Bronchial epithelial cell (primary cell): ENCODE results near the gene CANT1. TPM values are rescaled to one million over a fixed set of nuclear protein-coding genes. Genes with fewer than 3 reads are reported as not detected.

ENCODE experiments used
- DNase-seq: peaks from one replicate; pipeline ENCODE4 v3.0.0-alpha.2; 2010; ENCODE audit warnings: low read depth
- FAIRE-seq: peaks from 2 replicates; lab custom pipeline; 2011; peaks lifted over from hg19 to GRCh38; lab: Jason Lieb, UNC
- H3K27me3 ChIP-seq: 2 replicates; pipeline ENCODE4 v1.5.1; 2011; ENCODE audit warnings: low read length; ENCODE audit not compliant: control insufficient read depth, insufficient read depth
- H3K36me3 ChIP-seq: 2 replicates; pipeline ENCODE4 v1.5.1; 2011; ENCODE audit warnings: low read length; ENCODE audit not compliant: control insufficient read depth, insufficient read depth
- H3K4me3 ChIP-seq: 2 replicates; pipeline ENCODE4 v1.5.1; 2011; ENCODE audit warnings: mild to moderate bottlenecking, low read depth, low read length, control low read depth
- CTCF ChIP-seq: IDR thresholded peaks from 2 replicates; pipeline ENCODE4 v1.5.1; 2011; ENCODE audit warnings: mild to moderate bottlenecking, moderate library complexity, low read length, control low read depth, inconsistent platforms; ENCODE audit not compliant: insufficient read depth, severe bottlenecking
- total RNA-seq: library from RNA; depleted of rRNA; stranded (reverse); fragments of >200 nt; gene quantifications from 2 replicates; pipeline ENCODE4 v1.2.1, GENCODE V29; 2014

The CANT1 gene
- total RNA-seq, 1 donor from 2014 or later, result 60.0 TPM

- H3K36me3 ChIP-seq, result peaks cover 3% of the 10 kb centered on the region
- TF ChIP-seq CTCF, result no peak
- peak; percentile 86 for FAIRE-seq
- no peak overlapping the region for H3K4me3 ChIP-seq
- peak; percentile 77 for DNase-seq
- H3K27me3 ChIP-seq, result no peaks in the 10 kb centered on the region
These were observed 34.7 kb downstream of the CANT1 start for GRCh38 chr17:78974635-78975591.

- FAIRE-seq (no peak), DNase-seq (no peak)
- Histone ChIP-seq H3K4me3 (no peak overlapping the region), H3K27me3 (no peaks in the 10 kb centered on the region), H3K36me3 (peaks cover 5% of the 10 kb centered on the region)
- no peak for TF ChIP-seq CTCF
These were observed 35.6 kb downstream of the CANT1 start for GRCh38 chr17:78973792-78974520.

- TF ChIP-seq CTCF, result no peak
- DNase-seq (no peak), FAIRE-seq (no peak)
- no peak overlapping the region for H3K4me3 ChIP-seq
- H3K36me3 ChIP-seq, result peaks cover 5% of the 10 kb centered on the region
- H3K27me3 ChIP-seq, result no peaks in the 10 kb centered on the region
These were observed 36.4 kb downstream of the CANT1 start for GRCh38 chr17:78973196-78973595.

GRCh38 chr17:78972507-78973105, 37.0 kb downstream of the CANT1 start:
- DNase-seq (no peak), FAIRE-seq (no peak)
- Histone ChIP-seq H3K36me3 (peaks cover 5% of the 10 kb centered on the region), H3K27me3 (no peaks in the 10 kb centered on the region), H3K4me3 (no peak overlapping the region)
- TF ChIP-seq CTCF, result no peak

- no peak for TF ChIP-seq CTCF
- no peak overlapping the region for H3K4me3 ChIP-seq
These were observed 37.6 kb downstream of the CANT1 start for GRCh38 chr17:78971756-78972506.

More at GRCh38 chr17:78971756-78972506, 37.6 kb downstream of the CANT1 start:
- no peaks in the 10 kb centered on the region for H3K27me3 ChIP-seq
- peaks cover 5% of the 10 kb centered on the region for H3K36me3 ChIP-seq
- FAIRE-seq (no peak), DNase-seq (no peak)
